ENCODE data around the gene PPP2R5C. TPM values are rescaled to one million over a fixed set of nuclear protein-coding genes. Genes with fewer than 3 reads are reported as not detected.

Gene PPP2R5C
- polyA plus RNA-seq, 4 donors, result 59.6 to 90.8 (median 74.2) TPM

DNA sequence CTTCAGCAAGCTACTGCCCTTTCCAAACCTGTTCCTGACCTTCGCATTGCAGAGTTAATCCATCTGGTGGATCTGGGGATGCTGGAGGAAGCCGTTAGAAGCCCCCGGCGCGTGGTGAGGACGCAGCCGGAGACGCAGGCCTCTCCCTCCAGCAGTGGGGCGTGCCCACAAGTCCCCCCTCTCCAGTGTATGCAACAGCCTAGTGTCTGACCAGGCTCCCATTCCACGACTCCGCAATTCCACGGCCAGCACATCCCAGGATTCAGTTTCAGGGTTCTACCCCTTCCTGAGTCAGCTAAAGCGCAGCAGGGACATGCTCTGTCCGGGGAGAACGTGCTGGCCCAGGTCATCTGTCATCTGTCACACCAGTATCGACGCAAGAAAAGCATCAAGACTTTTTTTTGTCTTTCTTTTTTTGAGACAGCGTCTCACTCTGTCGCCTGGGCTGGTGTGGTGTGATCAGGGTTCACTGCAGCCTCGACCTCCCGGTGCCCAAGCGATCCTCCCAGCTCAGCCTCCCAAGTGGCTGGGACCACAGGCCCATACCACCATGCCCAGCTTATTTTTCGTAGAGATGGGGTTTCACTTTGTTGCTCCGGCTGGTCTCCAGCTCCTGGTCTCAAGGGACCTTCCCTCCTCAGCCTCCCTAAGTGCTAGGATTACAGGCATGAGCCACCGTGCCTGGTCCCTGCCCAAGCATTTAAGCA is 194.8 kb downstream of the PPP2R5C start:
- H3K4me3 ChIP-seq (ENCODE audit: low read depth in 1 of 3, low read length in 3 of 3), result no peak overlapping the region
- FAIRE-seq (no peak), DNase-seq (no peak)
- H3K9me3 ChIP-seq (ENCODE audit: control insufficient read depth in 2 of 2, insufficient read depth in 1 of 2, low read depth in 1 of 2, low read length in 1 of 2), result no peaks in the 10 kb centered on the region
- no peak overlapping the region for H3K27ac ChIP-seq (ENCODE audit: low read depth in 1 of 3, low read length in 2 of 3)
- no peaks in the 10 kb centered on the region for H3K27me3 ChIP-seq (ENCODE audit: control insufficient read depth in 3 of 3, insufficient read depth in 3 of 3, low read length in 3 of 3)
- 86 to 93% (median 91%) methylated on average over 25 of the region's 25 CpGs for WGBS, 3 donors
- peaks cover 0 to 11% (median 0%) of the 10 kb centered on the region in 3 donors for H3K36me3 ChIP-seq (ENCODE audit: control insufficient read depth in 3 of 3, insufficient read depth in 2 of 3, low read depth in 1 of 3, low read length in 3 of 3)
- H3K4me1 ChIP-seq (ENCODE audit: control insufficient read depth in 3 of 3, insufficient read depth in 2 of 3, low read depth in 1 of 3, low read length in 2 of 3), result peaks cover 0 to 2% (median 0%) of the 10 kb centered on the region in 3 donors

- H3K36me3 ChIP-seq (ENCODE audit: control insufficient read depth in 3 of 3, insufficient read depth in 2 of 3, low read depth in 1 of 3, low read length in 3 of 3), result peaks cover 0 to 11% (median 0%) of the 10 kb centered on the region in 3 donors
- H3K27me3 ChIP-seq (ENCODE audit: control insufficient read depth in 3 of 3, insufficient read depth in 3 of 3, low read length in 3 of 3), result no peaks in the 10 kb centered on the region
- no peaks in the 10 kb centered on the region for H3K9me3 ChIP-seq (ENCODE audit: control insufficient read depth in 2 of 2, insufficient read depth in 1 of 2, low read depth in 1 of 2, low read length in 1 of 2)
- H3K4me1 ChIP-seq (ENCODE audit: control insufficient read depth in 3 of 3, insufficient read depth in 2 of 3, low read depth in 1 of 3, low read length in 2 of 3), result peaks cover 0 to 3% (median 0%) of the 10 kb centered on the region in 3 donors
- H3K4me3 ChIP-seq (ENCODE audit: low read depth in 1 of 3, low read length in 3 of 3), result no peak overlapping the region
- DNase-seq (no peak), FAIRE-seq (no peak)
- 72 to 81% (median 81%) methylated on average over 13 of the region's 13 CpGs for WGBS, 3 donors
- H3K27ac ChIP-seq (ENCODE audit: low read depth in 1 of 3, low read length in 2 of 3), result no peak overlapping the region
Observed at GRCh38 chr14:101957406-101958234, 196.1 kb downstream of the PPP2R5C start.

DNA sequence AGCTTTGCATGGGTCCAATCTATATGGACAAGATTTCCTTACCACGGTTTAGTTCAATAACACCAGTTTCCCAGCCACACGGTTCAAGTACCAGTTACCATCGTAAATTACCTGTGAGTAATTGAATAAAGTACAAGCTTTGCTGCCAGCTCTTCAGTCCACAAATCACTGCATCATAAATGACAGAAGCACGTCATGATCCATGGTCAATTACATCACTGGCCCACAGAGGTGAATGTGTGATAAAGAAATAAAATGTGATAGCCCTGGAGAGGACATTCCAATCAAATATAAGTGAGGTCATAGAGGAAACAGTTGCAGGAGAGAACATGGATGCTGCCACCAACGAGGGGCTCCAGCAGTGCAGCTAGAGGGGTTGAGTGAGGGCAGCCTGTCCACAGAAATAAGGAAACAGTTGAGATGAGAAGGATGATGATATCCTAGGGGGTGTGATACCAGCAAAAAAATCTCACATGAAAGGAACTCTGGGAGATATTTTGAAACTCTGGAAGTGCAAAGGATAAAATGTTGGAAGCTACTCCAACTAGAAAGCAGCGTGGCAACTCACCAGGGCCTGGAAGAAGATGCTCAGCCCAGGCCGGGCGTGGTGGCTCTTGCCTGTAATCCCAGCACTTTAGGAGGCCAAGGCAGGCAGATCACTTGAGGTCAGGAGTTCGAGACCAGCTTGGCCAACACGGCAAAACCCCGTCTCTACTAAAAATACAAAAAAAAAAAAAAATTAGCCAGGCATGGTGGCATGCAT is 197.1 kb downstream of the PPP2R5C start:
- 63 to 73% (median 72%) methylated on average over 11 of the region's 11 CpGs for WGBS, 3 donors
- Histone ChIP-seq H3K27me3 (ENCODE audit: control insufficient read depth in 3 of 3, insufficient read depth in 3 of 3, low read length in 3 of 3) (no peaks in the 10 kb centered on the region), H3K36me3 (ENCODE audit: control insufficient read depth in 3 of 3, insufficient read depth in 2 of 3, low read depth in 1 of 3, low read length in 3 of 3) (peaks cover 0 to 9% (median 0%) of the 10 kb centered on the region in 3 donors), H3K27ac (ENCODE audit: low read depth in 1 of 3, low read length in 2 of 3) (no peak overlapping the region), H3K4me3 (ENCODE audit: low read depth in 1 of 3, low read length in 3 of 3) (no peak overlapping the region), H3K4me1 (ENCODE audit: control insufficient read depth in 3 of 3, insufficient read depth in 2 of 3, low read depth in 1 of 3, low read length in 2 of 3) (peaks cover 0 to 3% (median 0%) of the 10 kb centered on the region in 3 donors), H3K9me3 (ENCODE audit: control insufficient read depth in 2 of 2, insufficient read depth in 1 of 2, low read depth in 1 of 2, low read length in 1 of 2) (no peaks in the 10 kb centered on the region)
- FAIRE-seq (no peak), DNase-seq (peak in 1 of 2 donors; percentile 29)

DNA sequence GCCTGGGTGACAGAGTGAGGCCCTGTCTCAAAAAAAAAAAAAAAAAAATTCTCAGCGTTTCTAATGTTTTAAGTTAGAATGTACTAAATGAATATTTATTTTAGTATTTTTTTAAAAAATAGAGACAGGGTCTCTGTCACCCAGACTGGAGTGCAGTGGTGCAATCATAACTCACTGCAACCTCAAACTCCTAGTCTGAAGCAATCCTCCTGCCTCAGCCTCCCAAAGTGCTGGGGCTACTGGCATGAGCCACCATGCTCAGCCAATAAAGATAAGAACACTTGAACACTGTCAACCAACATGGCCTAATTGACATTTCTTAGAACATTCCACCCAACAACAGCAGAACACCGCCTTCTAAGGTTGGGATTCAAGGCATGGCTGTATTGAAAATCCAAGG is 197.8 kb downstream of the PPP2R5C start:
- WGBS, 3 donors, result 76 to 83% (median 79%) methylated on average over 2 of the region's 2 CpGs
- H3K4me3 ChIP-seq (ENCODE audit: low read depth in 1 of 3, low read length in 3 of 3), result no peak overlapping the region

DNA sequence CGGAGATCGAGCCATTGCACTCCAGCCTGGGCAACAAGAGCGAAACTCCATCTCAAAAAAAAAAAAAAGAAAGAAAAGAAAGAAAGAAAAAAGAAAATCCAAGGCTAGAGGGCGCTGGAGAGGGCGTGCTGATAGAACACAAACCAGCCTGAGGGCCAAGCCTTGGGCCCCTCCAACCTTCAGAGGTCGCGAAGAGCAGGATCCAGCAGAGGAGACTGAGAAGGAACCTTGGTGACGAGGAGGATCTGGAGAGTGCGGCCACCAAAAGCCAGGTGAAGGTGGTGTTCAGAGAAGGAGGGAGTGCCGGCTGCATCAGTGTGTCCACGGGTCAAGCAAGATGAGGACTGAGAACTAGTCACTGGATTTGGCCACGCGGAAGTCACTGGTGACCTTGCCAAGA is 198.7 kb downstream of the PPP2R5C start:
- no peak for FAIRE-seq
- Histone ChIP-seq H3K27ac (ENCODE audit: low read depth in 1 of 3, low read length in 2 of 3) (no peak overlapping the region), H3K27me3 (ENCODE audit: control insufficient read depth in 3 of 3, insufficient read depth in 3 of 3, low read length in 3 of 3) (no peaks in the 10 kb centered on the region), H3K36me3 (ENCODE audit: control insufficient read depth in 3 of 3, insufficient read depth in 2 of 3, low read depth in 1 of 3, low read length in 3 of 3) (peaks cover 0 to 9% (median 0%) of the 10 kb centered on the region in 3 donors), H3K4me1 (ENCODE audit: control insufficient read depth in 3 of 3, insufficient read depth in 2 of 3, low read depth in 1 of 3, low read length in 2 of 3) (peaks cover 0 to 7% (median 0%) of the 10 kb centered on the region in 3 donors), H3K9me3 (ENCODE audit: control insufficient read depth in 2 of 2, insufficient read depth in 1 of 2, low read depth in 1 of 2, low read length in 1 of 2) (no peaks in the 10 kb centered on the region), H3K4me3 (ENCODE audit: low read depth in 1 of 3, low read length in 3 of 3) (no peak overlapping the region)
- WGBS, 3 donors, result 42 to 55% (median 55%) methylated on average over 13 of the region's 13 CpGs
- DNase-seq, result peak in 1 of 2 donors; percentile 30

More for the DNA sequence above, 197.8 kb downstream of the PPP2R5C start:
- Histone ChIP-seq H3K4me1 (ENCODE audit: control insufficient read depth in 3 of 3, insufficient read depth in 2 of 3, low read depth in 1 of 3, low read length in 2 of 3) (peaks cover 0 to 7% (median 0%) of the 10 kb centered on the region in 3 donors), H3K36me3 (ENCODE audit: control insufficient read depth in 3 of 3, insufficient read depth in 2 of 3, low read depth in 1 of 3, low read length in 3 of 3) (peaks cover 0 to 9% (median 0%) of the 10 kb centered on the region in 3 donors), H3K27ac (ENCODE audit: low read depth in 1 of 3, low read length in 2 of 3) (no peak overlapping the region), H3K27me3 (ENCODE audit: control insufficient read depth in 3 of 3, insufficient read depth in 3 of 3, low read length in 3 of 3) (no peaks in the 10 kb centered on the region), H3K9me3 (ENCODE audit: control insufficient read depth in 2 of 2, insufficient read depth in 1 of 2, low read depth in 1 of 2, low read length in 1 of 2) (no peaks in the 10 kb centered on the region)
- DNase-seq (no peak), FAIRE-seq (no peak)

DNA sequence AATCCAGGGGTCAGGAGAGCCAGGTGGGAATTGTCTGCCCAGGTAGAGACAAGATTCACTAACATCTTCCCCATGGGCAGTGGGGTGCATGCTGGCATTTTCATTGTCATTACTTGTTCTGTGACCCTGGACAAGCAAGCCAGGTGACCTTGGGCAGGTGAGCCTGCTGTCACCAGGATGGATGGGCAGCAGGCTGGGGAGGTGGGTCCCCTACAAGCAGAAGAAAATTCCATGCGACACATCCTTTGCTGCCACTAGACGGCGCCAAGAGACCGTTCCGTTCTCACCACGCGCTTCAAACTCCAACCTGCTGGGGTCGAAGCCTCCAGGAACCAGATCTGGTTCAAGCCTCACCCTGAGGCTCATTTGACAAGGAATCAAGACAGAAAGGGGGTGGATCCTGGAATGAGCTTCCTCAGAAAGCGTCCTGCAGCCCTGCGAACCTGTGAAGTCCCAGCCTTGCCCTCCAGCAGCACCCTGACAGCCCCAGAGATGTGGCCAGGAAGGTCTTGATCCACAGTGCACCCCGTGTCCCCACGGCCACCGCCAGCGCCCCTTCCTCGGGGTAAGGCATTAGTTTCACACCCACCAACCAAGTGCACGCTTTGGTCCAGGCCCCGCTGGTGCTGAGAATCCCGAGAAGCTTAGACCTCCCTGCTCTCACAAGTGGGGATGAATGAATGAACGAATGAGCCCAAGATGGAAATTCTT is 199.7 kb downstream of the PPP2R5C start:
- DNase-seq, result peak; percentile 73 to 89
- Histone ChIP-seq H3K36me3 (ENCODE audit: control insufficient read depth in 3 of 3, insufficient read depth in 2 of 3, low read depth in 1 of 3, low read length in 3 of 3) (peaks cover 0 to 6% (median 0%) of the 10 kb centered on the region in 3 donors), H3K9me3 (ENCODE audit: control insufficient read depth in 2 of 2, insufficient read depth in 1 of 2, low read depth in 1 of 2, low read length in 1 of 2) (no peaks in the 10 kb centered on the region), H3K27me3 (ENCODE audit: control insufficient read depth in 3 of 3, insufficient read depth in 3 of 3, low read length in 3 of 3) (no peaks in the 10 kb centered on the region), H3K4me1 (ENCODE audit: control insufficient read depth in 3 of 3, insufficient read depth in 2 of 3, low read depth in 1 of 3, low read length in 2 of 3) (peaks cover 0 to 12% (median 2%) of the 10 kb centered on the region in 3 donors), H3K27ac (ENCODE audit: low read depth in 1 of 3, low read length in 2 of 3) (no peak overlapping the region), H3K4me3 (ENCODE audit: low read depth in 1 of 3, low read length in 3 of 3) (no peak overlapping the region)
- FAIRE-seq, result no peak
- 27 to 32% (median 29%) methylated on average over 19 of the region's 19 CpGs for WGBS, 3 donors

DNA sequence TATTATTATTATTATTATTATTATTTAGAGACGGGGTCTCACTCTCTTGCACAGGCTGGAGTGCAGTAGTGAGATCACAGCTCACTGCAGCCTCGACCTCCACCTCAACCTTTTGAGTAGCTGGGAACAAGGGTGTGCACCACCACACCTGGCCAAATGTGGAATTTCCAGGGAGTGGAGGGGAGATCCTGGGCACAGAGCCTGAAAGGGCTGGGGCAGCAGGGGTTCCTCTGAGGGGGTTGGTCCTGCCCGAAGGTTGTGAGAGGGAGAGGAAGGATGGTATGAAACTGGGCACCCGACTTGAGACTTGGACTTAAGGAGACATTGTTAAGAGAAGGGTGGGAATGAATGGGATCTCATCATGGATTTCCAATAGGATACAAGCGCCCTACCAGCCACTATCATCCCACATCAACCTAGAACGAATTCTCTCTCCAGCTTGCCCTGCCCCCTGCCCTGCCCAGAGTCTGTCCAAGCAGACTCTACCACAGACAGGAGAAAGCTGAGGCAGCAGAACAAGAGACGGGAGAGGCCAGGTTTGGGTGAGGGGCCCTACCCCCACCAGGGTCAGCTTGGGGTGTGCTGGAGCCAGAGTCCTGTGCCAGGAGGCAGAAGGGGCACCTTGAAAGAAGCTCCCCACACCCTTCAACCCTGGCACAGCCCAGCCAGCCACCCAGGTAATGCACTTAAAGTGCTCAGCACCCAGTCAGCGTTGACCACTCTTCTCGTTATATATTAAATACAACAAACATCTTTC is 200.4 kb downstream of the PPP2R5C start:
- WGBS, 3 donors, result 77 to 78% (median 78%) methylated on average over 9 of the region's 9 CpGs
- Histone ChIP-seq H3K9me3 (ENCODE audit: control insufficient read depth in 2 of 2, insufficient read depth in 1 of 2, low read depth in 1 of 2, low read length in 1 of 2) (no peaks in the 10 kb centered on the region), H3K27me3 (ENCODE audit: control insufficient read depth in 3 of 3, insufficient read depth in 3 of 3, low read length in 3 of 3) (no peaks in the 10 kb centered on the region), H3K27ac (ENCODE audit: low read depth in 1 of 3, low read length in 2 of 3) (no peak overlapping the region), H3K36me3 (ENCODE audit: control insufficient read depth in 3 of 3, insufficient read depth in 2 of 3, low read depth in 1 of 3, low read length in 3 of 3) (no peaks in the 10 kb centered on the region), H3K4me1 (ENCODE audit: control insufficient read depth in 3 of 3, insufficient read depth in 2 of 3, low read depth in 1 of 3, low read length in 2 of 3) (peaks cover 0 to 12% (median 2%) of the 10 kb centered on the region in 3 donors), H3K4me3 (ENCODE audit: low read depth in 1 of 3, low read length in 3 of 3) (no peak overlapping the region)
- FAIRE-seq (no peak), DNase-seq (no peak)
